BLaER1 (cell line): ENCODE data around the gene MKNK1.
"Not testable (repeated sequence)": the region's sequence is repeated elsewhere in the genome, so short reads cannot be mapped to it uniquely, and the experiment has no call there.

ENCODE experiments used
- H3K27ac ChIP-seq: shearing (Covaris generic); formaldehyde crosslinking; 2 replicates; pipeline ENCODE4 v1.8.1; 2022
- H3K27me3 ChIP-seq: shearing (Covaris generic); formaldehyde crosslinking; 2 replicates; pipeline ENCODE4 v1.8.1; 2022
- H3K36me3 ChIP-seq: shearing (Covaris generic); formaldehyde crosslinking; 2 replicates; pipeline ENCODE4 v1.8.1; 2022
- H3K4me1 ChIP-seq: shearing (Covaris generic); formaldehyde crosslinking; 2 replicates; pipeline ENCODE4 v1.8.1; 2022
- H3K4me2 ChIP-seq: shearing (Covaris generic); formaldehyde crosslinking; 2 replicates; pipeline ENCODE4 v1.8.1; 2022
- H3K4me3 ChIP-seq: shearing (Covaris generic); formaldehyde crosslinking; 2 replicates; pipeline ENCODE4 v1.8.1; 2022
- H3K9ac ChIP-seq: shearing (Covaris generic); formaldehyde crosslinking; 2 replicates; pipeline ENCODE4 v1.8.1; 2022
- H3K9me3 ChIP-seq: shearing (Covaris generic); formaldehyde crosslinking; 2 replicates; pipeline ENCODE4 v1.8.1; 2022
- H4K20me1 ChIP-seq: shearing (Covaris generic); formaldehyde crosslinking; 2 replicates; pipeline ENCODE4 v1.8.1; 2022
- Cebpa-rat ChIP-seq: shearing (Covaris generic); IDR thresholded peaks from 2 replicates; pipeline ENCODE4 v1.8.1; 2022

MKNK1 gene

GRCh38 chr1:46603858-46604549 is at the start of gene MKNK1:
TSS of gene MKNK1 (minus strand) at chr1:46604268. CDS start at chr1:46583327, 20,941 bp downstream.
- peaks cover 55% of the 10 kb centered on the region for H3K4me1 ChIP-seq
- peak within 1 kb of the TSS; percentile 88 for H3K9ac ChIP-seq
- peaks cover 18% of the 10 kb centered on the region for H3K36me3 ChIP-seq
- no peaks in the 10 kb centered on the region for H3K27me3 ChIP-seq
- H4K20me1 ChIP-seq = no peaks in the 10 kb centered on the region; the same call in 1 of the 2 replicates
- peak within 1 kb of the TSS; percentile 92 for H3K4me2 ChIP-seq
- H3K4me3 ChIP-seq = peak within 1 kb of the TSS; percentile 91
- no peak for TF ChIP-seq Cebpa-rat
- no peaks in the 10 kb centered on the region for H3K9me3 ChIP-seq
- peak within 1 kb of the TSS; percentile 74 for H3K27ac ChIP-seq

- Histone ChIP-seq H3K4me1 (no peaks in the 10 kb centered on the region), H4K20me1 (no peaks in the 10 kb centered on the region), H3K9me3 (peaks cover 26% of the 10 kb centered on the region), H3K9ac (no peak overlapping the region), H3K27ac (no peak overlapping the region), H3K27me3 (no peaks in the 10 kb centered on the region), H3K4me3 (no peak overlapping the region), H3K4me2 (no peak overlapping the region), H3K36me3 (peaks cover 83% of the 10 kb centered on the region)
- no peak for TF ChIP-seq Cebpa-rat
Observed at GRCh38 chr1:46653405-46653958, 49.4 kb upstream of the MKNK1 start.

- Histone ChIP-seq H3K4me1 (no peaks in the 10 kb centered on the region), H3K9ac (no peak overlapping the region), H3K9me3 (peaks cover 32% of the 10 kb centered on the region), H3K27me3 (no peaks in the 10 kb centered on the region), H4K20me1 (no peaks in the 10 kb centered on the region), H3K36me3 (peaks cover 83% of the 10 kb centered on the region), H3K4me3 (no peak overlapping the region), H3K27ac (no peak overlapping the region), H3K4me2 (no peak overlapping the region)
- no peak for TF ChIP-seq Cebpa-rat
Observed at GRCh38 chr1:46652321-46653100, 48.4 kb upstream of the MKNK1 start.

GRCh38 chr1:46651152-46651551 is 47.1 kb upstream of the MKNK1 start:
- H3K27ac ChIP-seq = not testable (repeated sequence)

GRCh38 chr1:46650491-46650890 is 46.4 kb upstream of the MKNK1 start:
- peaks cover 72% of the 10 kb centered on the region for H3K36me3 ChIP-seq
- no peak overlapping the region for H3K4me3 ChIP-seq
- H3K27me3 ChIP-seq = no peaks in the 10 kb centered on the region
- no peaks in the 10 kb centered on the region for H3K4me1 ChIP-seq
- H3K9me3 ChIP-seq = peaks cover 32% of the 10 kb centered on the region
- no peak overlapping the region for H3K4me2 ChIP-seq
- H3K9ac ChIP-seq = no peak overlapping the region
- H4K20me1 ChIP-seq = no peaks in the 10 kb centered on the region
- no peak for TF ChIP-seq Cebpa-rat
- no peak overlapping the region for H3K27ac ChIP-seq

More at GRCh38 chr1:46651152-46651551, 47.1 kb upstream of the MKNK1 start:
- H3K4me2 ChIP-seq, H4K20me1 ChIP-seq, H3K9ac ChIP-seq, H3K4me1 ChIP-seq, H3K27me3 ChIP-seq, H3K4me3 ChIP-seq: not testable (repeated sequence)
- peaks cover 32% of the 10 kb centered on the region for H3K9me3 ChIP-seq
- H3K36me3 ChIP-seq = peaks cover 79% of the 10 kb centered on the region

GRCh38 chr1:46649764-46650163 is 45.7 kb upstream of the MKNK1 start:
- no peaks in the 10 kb centered on the region for H3K4me1 ChIP-seq
- no peaks in the 10 kb centered on the region for H3K27me3 ChIP-seq
- H3K27ac ChIP-seq = no peak overlapping the region
- H3K4me2 ChIP-seq = no peak overlapping the region
- no peak overlapping the region for H3K9ac ChIP-seq
- TF ChIP-seq Cebpa-rat = no peak
- peaks cover 68% of the 10 kb centered on the region for H3K36me3 ChIP-seq
- peaks cover 27% of the 10 kb centered on the region for H3K9me3 ChIP-seq
- H3K4me3 ChIP-seq = no peak overlapping the region
- no peaks in the 10 kb centered on the region for H4K20me1 ChIP-seq

- H3K4me1 ChIP-seq = peaks cover 12% of the 10 kb centered on the region
- no peak for TF ChIP-seq Cebpa-rat
- H3K9me3 ChIP-seq = peaks cover 26% of the 10 kb centered on the region
- no peaks in the 10 kb centered on the region for H4K20me1 ChIP-seq
- H3K27me3 ChIP-seq = no peaks in the 10 kb centered on the region
- no peak overlapping the region for H3K4me2 ChIP-seq
- no peak overlapping the region for H3K27ac ChIP-seq
- no peak overlapping the region for H3K4me3 ChIP-seq
- peaks cover 53% of the 10 kb centered on the region for H3K36me3 ChIP-seq
- H3K9ac ChIP-seq = no peak overlapping the region
Observed at GRCh38 chr1:46647611-46648010, 43.5 kb upstream of the MKNK1 start.

- Histone ChIP-seq H3K4me2 (no peak overlapping the region), H3K27me3 (no peaks in the 10 kb centered on the region), H3K27ac (no peak overlapping the region), H3K36me3 (peaks cover 51% of the 10 kb centered on the region), H3K9me3 (peaks cover 26% of the 10 kb centered on the region), H3K4me3 (no peak overlapping the region), H3K9ac (no peak overlapping the region), H4K20me1 (no peaks in the 10 kb centered on the region), H3K4me1 (peaks cover 12% of the 10 kb centered on the region)
- no peak for TF ChIP-seq Cebpa-rat
Observed at GRCh38 chr1:46646844-46647243, 42.8 kb upstream of the MKNK1 start.

GRCh38 chr1:46646331-46646730 is 42.3 kb upstream of the MKNK1 start:
- Histone ChIP-seq H3K27ac (no peak overlapping the region), H3K4me3 (no peak overlapping the region), H3K27me3 (no peaks in the 10 kb centered on the region), H4K20me1 (no peaks in the 10 kb centered on the region), H3K9me3 (peaks cover 26% of the 10 kb centered on the region), H3K4me1 (peaks cover 12% of the 10 kb centered on the region), H3K9ac (no peak overlapping the region), H3K4me2 (no peak overlapping the region), H3K36me3 (peaks cover 51% of the 10 kb centered on the region)
- TF ChIP-seq Cebpa-rat = no peak

GRCh38 chr1:46645815-46646214 is 41.7 kb upstream of the MKNK1 start:
- H3K9me3 ChIP-seq = peaks cover 26% of the 10 kb centered on the region
- H3K4me2 ChIP-seq = no peak overlapping the region
- H3K9ac ChIP-seq = no peak overlapping the region
- H4K20me1 ChIP-seq = no peaks in the 10 kb centered on the region
- H3K4me1 ChIP-seq = peaks cover 12% of the 10 kb centered on the region
- H3K27me3 ChIP-seq = no peaks in the 10 kb centered on the region
- peaks cover 51% of the 10 kb centered on the region for H3K36me3 ChIP-seq
- H3K27ac ChIP-seq = no peak overlapping the region
- H3K4me3 ChIP-seq = no peak overlapping the region
- no peak for TF ChIP-seq Cebpa-rat
